IMR-90 (cell line): ENCODE results near the gene SDR9C7.

Experiments used
- CEBPB ChIP-seq: IDR thresholded peaks from 2 replicates; pipeline ENCODE4 v1.6.1; 2012; ENCODE audit warnings: low read depth, low read length, improper control_type of control experiment
- CTCF ChIP-seq: conservative IDR thresholded peaks from 2 replicates; pipeline ENCODE4 v1.5.1; 2012; ENCODE audit warnings: mild to moderate bottlenecking, low read depth, low read length, improper control_type of control experiment
- ELK1 ChIP-seq: fragments of 150-350 bp; IDR thresholded peaks from 2 replicates; pipeline ENCODE4 v1.6.1; 2016; ENCODE audit warnings: low read depth, mild to moderate bottlenecking, low read length, moderate library complexity, borderline replicate concordance
- FOS ChIP-seq: fragments of 150-350 bp; IDR thresholded peaks from 2 replicates; pipeline ENCODE4 v1.6.1; 2016; ENCODE audit warnings: low read depth, low read length
- MXI1 ChIP-seq: IDR thresholded peaks from 2 replicates; pipeline ENCODE4 v1.6.1; 2012; ENCODE audit warnings: low read depth, mild to moderate bottlenecking, low read length, moderate library complexity, borderline replicate concordance
- POLR2A ChIP-seq: IDR thresholded peaks from 2 replicates; pipeline ENCODE4 v1.6.1; 2012; ENCODE audit warnings: mild to moderate bottlenecking, low read depth, low read length
- RAD21 ChIP-seq: IDR thresholded peaks from 2 replicates; pipeline ENCODE4 v1.6.1; 2012; ENCODE audit warnings: low read length, improper control_type of control experiment
- RCOR1 ChIP-seq: IDR thresholded peaks from 2 replicates; pipeline ENCODE4 v1.6.1; 2012; ENCODE audit warnings: mild to moderate bottlenecking, low read length, improper control_type of control experiment; ENCODE audit not compliant: insufficient replicate concordance
- SMC3 ChIP-seq: fragments of 150-350 bp; IDR thresholded peaks from 2 replicates; pipeline ENCODE4 v1.6.1; 2016; ENCODE audit warnings: low read depth, mild to moderate bottlenecking, antibody characterized with exemption, low read length, moderate library complexity
- USF2 ChIP-seq: fragments of 150-350 bp; IDR thresholded peaks from 2 replicates; pipeline ENCODE4 v1.6.1; 2017; ENCODE audit warnings: mild to moderate bottlenecking, antibody characterized with exemption, low read length, low read depth

- TF ChIP-seq CEBPB (no peak), MXI1 (no peak), POLR2A (no peak), CTCF (no peak), RCOR1 (no peak), FOS (no peak), RAD21 (no peak), SMC3 (no peak), ELK1 (no peak), USF2 (no peak)
Observed at GRCh38 chr12:56943878-56944277, 9.7 kb upstream of the SDR9C7 start.
